Tibial nerve (tissue), 3 donors: Measurements from ENCODE around the gene SYNM.

Experiments
- POLR2A ChIP-seq, 2 donors: fragments of 450-650 bp; IDR thresholded peaks; one replicate each; pipeline ENCODE4 v1.6.1; 2017; ENCODE audit warnings: antibody characterized with exemption in 2 of 2, mild to moderate bottlenecking in 2 of 2, moderate library complexity in 2 of 2
- TF ChIP-seq, protein P1 (sequence below), 5 experiments: fragments of 200-600 bp in 3 of 5; fragments of 450-650 bp in 2 of 5; sonication (generic) in 3 of 5; IDR thresholded peaks; one replicate each; pipeline ENCODE4 v1.5.1; 2016 to 2019; ENCODE audit warnings: antibody characterized with exemption in 5 of 5, mild to moderate bottlenecking in 3 of 5, moderate library complexity in 2 of 5

DNA sequence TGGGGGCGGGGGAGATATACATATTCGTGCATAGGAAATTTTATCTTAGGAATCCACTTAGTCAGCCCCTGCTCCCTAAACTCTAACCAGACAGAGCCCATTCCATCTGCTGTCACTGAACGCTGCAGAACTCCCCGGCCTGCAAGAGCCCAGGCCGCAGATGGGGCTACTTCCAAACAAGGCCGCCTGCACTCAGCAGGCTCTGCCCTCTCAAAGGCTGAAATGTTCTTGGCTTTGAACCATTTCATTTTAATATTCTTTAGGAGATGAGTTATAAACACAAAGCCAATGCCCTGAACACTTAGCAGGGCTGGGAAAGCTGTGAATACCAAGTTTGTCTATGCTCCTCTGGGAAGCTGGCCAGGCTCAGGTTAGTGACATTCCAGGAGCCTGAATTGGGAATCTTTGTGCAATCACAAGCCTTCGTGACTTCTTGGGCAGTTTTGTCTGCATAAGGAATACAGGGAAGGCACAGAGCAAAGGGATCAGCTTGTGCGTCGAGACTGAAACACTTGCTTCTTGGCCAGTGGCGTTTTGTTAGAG is 65.0 kb downstream of the SYNM start:
- TF ChIP-seq, protein P1, sequence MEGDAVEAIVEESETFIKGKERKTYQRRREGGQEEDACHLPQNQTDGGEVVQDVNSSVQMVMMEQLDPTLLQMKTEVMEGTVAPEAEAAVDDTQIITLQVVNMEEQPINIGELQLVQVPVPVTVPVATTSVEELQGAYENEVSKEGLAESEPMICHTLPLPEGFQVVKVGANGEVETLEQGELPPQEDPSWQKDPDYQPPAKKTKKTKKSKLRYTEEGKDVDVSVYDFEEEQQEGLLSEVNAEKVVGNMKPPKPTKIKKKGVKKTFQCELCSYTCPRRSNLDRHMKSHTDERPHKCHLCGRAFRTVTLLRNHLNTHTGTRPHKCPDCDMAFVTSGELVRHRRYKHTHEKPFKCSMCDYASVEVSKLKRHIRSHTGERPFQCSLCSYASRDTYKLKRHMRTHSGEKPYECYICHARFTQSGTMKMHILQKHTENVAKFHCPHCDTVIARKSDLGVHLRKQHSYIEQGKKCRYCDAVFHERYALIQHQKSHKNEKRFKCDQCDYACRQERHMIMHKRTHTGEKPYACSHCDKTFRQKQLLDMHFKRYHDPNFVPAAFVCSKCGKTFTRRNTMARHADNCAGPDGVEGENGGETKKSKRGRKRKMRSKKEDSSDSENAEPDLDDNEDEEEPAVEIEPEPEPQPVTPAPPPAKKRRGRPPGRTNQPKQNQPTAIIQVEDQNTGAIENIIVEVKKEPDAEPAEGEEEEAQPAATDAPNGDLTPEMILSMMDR (IDR thresholded peaks at IDR 0.05): no peak
- TF ChIP-seq POLR2A (IDR thresholded peaks at IDR 0.05): no peak
